IPS-11a (cell line): Measurements from ENCODE around the gene HRAS.

Experiments used
- H3K4me3 ChIP-seq: one replicate; pipeline ENCODE4 v1.5.1; 2013; ENCODE audit warnings: low read depth, low read length, control low read depth

HRAS gene

GRCh38 chr11:554428-555226 is 19.3 kb upstream of the HRAS start:
- H3K4me3 ChIP-seq, result peak overlapping the region; percentile 20

- no peak overlapping the region for H3K4me3 ChIP-seq
Measured at GRCh38 chr11:553988-554340, 18.6 kb upstream of the HRAS start.

GRCh38 chr11:553083-553987 is 18.0 kb upstream of the HRAS start:
- no peak overlapping the region for H3K4me3 ChIP-seq

- H3K4me3 ChIP-seq, result no peak overlapping the region
Measured at GRCh38 chr11:551596-551995, 16.2 kb upstream of the HRAS start.

GRCh38 chr11:551131-551530 is 15.8 kb upstream of the HRAS start:
- no peak overlapping the region for H3K4me3 ChIP-seq

- H3K4me3 ChIP-seq, result no peak overlapping the region
Measured at GRCh38 chr11:550746-551085, 15.3 kb upstream of the HRAS start.

GRCh38 chr11:550021-550745 is 14.8 kb upstream of the HRAS start:
- no peak overlapping the region for H3K4me3 ChIP-seq

- H3K4me3 ChIP-seq, result no peak overlapping the region
Measured at GRCh38 chr11:548700-549603, 13.6 kb upstream of the HRAS start.

- no peak overlapping the region for H3K4me3 ChIP-seq
Measured at GRCh38 chr11:545171-545570, 9.8 kb upstream of the HRAS start.

GRCh38 chr11:544817-545166 is 9.4 kb upstream of the HRAS start:
- H3K4me3 ChIP-seq, result no peak overlapping the region

GRCh38 chr11:541433-541885 is 6.1 kb upstream of the HRAS start:
- no peak overlapping the region for H3K4me3 ChIP-seq

- H3K4me3 ChIP-seq, result no peak overlapping the region
Measured at GRCh38 chr11:540583-541432, 5.4 kb upstream of the HRAS start.

GRCh38 chr11:539971-540481 is 4.7 kb upstream of the HRAS start:
- no peak overlapping the region for H3K4me3 ChIP-seq

GRCh38 chr11:538431-539051 is 3.2 kb upstream of the HRAS start:
- no peak overlapping the region for H3K4me3 ChIP-seq

- peak overlapping the region; percentile 14 for H3K4me3 ChIP-seq
Measured at GRCh38 chr11:537622-538430, 2.5 kb upstream of the HRAS start.

GRCh38 chr11:536841-537621 is 1.7 kb upstream of the HRAS start, which contains the start of gene LRRC56:
TSS of gene LRRC56 (plus strand) at chr11:537527. CDS start at chr11:540685, 3,158 bp downstream.
- H3K4me3 ChIP-seq, result peak within 1 kb of the TSS; percentile 27

- peak overlapping the region; percentile 67 for H3K4me3 ChIP-seq
Measured at GRCh38 chr11:535210-535518, 212 bp downstream of the HRAS start.
